Dedifferentiated amniotic fluid mesenchymal stem cell (primary cell): Measurements from ENCODE around the gene UPP2.

Source experiments
- DNase-seq: peaks from one replicate; pipeline ENCODE4 v3.0.0-alpha.2; 2016; ENCODE audit errors: extremely low spot score

The UPP2 gene

GRCh38 chr2:158142165-158142564, 40.5 kb downstream of the UPP2 start:
- no peak for DNase-seq

GRCh38 chr2:158142568-158143332, 41.1 kb downstream of the UPP2 start:
- no peak for DNase-seq

GRCh38 chr2:158143703-158144360, 42.2 kb downstream of the UPP2 start:
- no peak for DNase-seq

- DNase-seq, result no peak
Measured at GRCh38 chr2:158144914-158145625, 43.4 kb downstream of the UPP2 start.

- DNase-seq, result no peak
Measured at GRCh38 chr2:158153270-158154015, 51.8 kb downstream of the UPP2 start.

GRCh38 chr2:158154596-158154995, 52.9 kb downstream of the UPP2 start:
- no peak for DNase-seq

GRCh38 chr2:158172719-158173118, 71.0 kb downstream of the UPP2 start:
- no peak for DNase-seq

- no peak for DNase-seq
Measured at GRCh38 chr2:158174495-158174894, 72.8 kb downstream of the UPP2 start.

GRCh38 chr2:158174956-158175355, 73.3 kb downstream of the UPP2 start:
- no peak for DNase-seq

GRCh38 chr2:158178646-158179045, 77.0 kb downstream of the UPP2 start:
- no peak for DNase-seq

GRCh38 chr2:158179660-158180059, 78.0 kb downstream of the UPP2 start:
- DNase-seq, result no peak

- DNase-seq, result no peak
Measured at GRCh38 chr2:158181171-158181570, 79.5 kb downstream of the UPP2 start.

GRCh38 chr2:158182676-158183295, 81.1 kb downstream of the UPP2 start:
- DNase-seq, result no peak

- no peak for DNase-seq
Measured at GRCh38 chr2:158184001-158184400, 82.3 kb downstream of the UPP2 start.

- DNase-seq, result no peak
Measured at GRCh38 chr2:158184556-158185343, 83.1 kb downstream of the UPP2 start.
